H9 (cell line): Measurements from ENCODE around the gene SGIP1. TPM values are rescaled to one million over a fixed set of nuclear protein-coding genes. Genes with fewer than 3 reads are reported as not detected.

Experiments used
- DNase-seq: peaks from one replicate; pipeline ENCODE4 v3.0.0-alpha.2; 2017
- H2AFZ ChIP-seq: one replicate; pipeline ENCODE4 v1.6.1; 2013; ENCODE audit warnings: mild to moderate bottlenecking, low read length, control low read depth, moderate library complexity
- H2AK5ac ChIP-seq: 2 replicates; pipeline ENCODE4 v1.6.1; 2013; ENCODE audit warnings: low read length, control low read depth, mixed read lengths; ENCODE audit not compliant: insufficient read length
- H2BK120ac ChIP-seq: one replicate; pipeline ENCODE4 v1.6.1; 2013; ENCODE audit warnings: low read depth, mild to moderate bottlenecking, low read length, control low read depth, inconsistent platforms; ENCODE audit not compliant: poor library complexity, severe bottlenecking
- H2BK12ac ChIP-seq: 2 replicates; pipeline ENCODE4 v1.6.1; 2013; ENCODE audit warnings: low read length, control low read depth, mixed read lengths, low read depth; ENCODE audit not compliant: insufficient read length
- H2BK15ac ChIP-seq: 2 replicates; pipeline ENCODE4 v1.6.1; 2013; ENCODE audit warnings: low read depth, low read length, control low read depth
- H2BK20ac ChIP-seq: one replicate; pipeline ENCODE4 v1.6.1; 2013; ENCODE audit warnings: low read depth, mild to moderate bottlenecking, low read length, control low read depth, inconsistent platforms; ENCODE audit not compliant: poor library complexity, severe bottlenecking
- H2BK5ac ChIP-seq: 2 replicates; pipeline ENCODE4 v1.6.1; 2013; ENCODE audit warnings: low read length, control low read depth, mixed read lengths; ENCODE audit not compliant: insufficient read length
- H3K14ac ChIP-seq: 2 replicates; pipeline ENCODE4 v1.6.1; 2013; ENCODE audit warnings: low read length, control low read depth; ENCODE audit not compliant: insufficient read depth
- H3K18ac ChIP-seq: 2 replicates; pipeline ENCODE4 v1.6.1; 2013; ENCODE audit warnings: low read depth, mild to moderate bottlenecking, mixed read lengths, low read length, control low read depth; ENCODE audit not compliant: insufficient read length
- H3K23ac ChIP-seq: 2 replicates; pipeline ENCODE4 v1.6.1; 2013; ENCODE audit warnings: low read length, control low read depth, mixed read lengths, low read depth; ENCODE audit not compliant: insufficient read length
- H3K23me2 ChIP-seq: 2 replicates; pipeline ENCODE4 v1.6.1; 2013; ENCODE audit warnings: low read depth, mild to moderate bottlenecking, mixed read lengths, low read length, control low read depth; ENCODE audit not compliant: insufficient read length, poor library complexity, severe bottlenecking
- H3K27ac ChIP-seq: 2 replicates; pipeline ENCODE4 v1.5.1; 2013; ENCODE audit warnings: low read length, control low read depth, mixed read lengths, low read depth; ENCODE audit not compliant: insufficient read length
- H3K27me3 ChIP-seq: 2 replicates; pipeline ENCODE4 v1.6.1; 2013; ENCODE audit warnings: low read length, control low read depth, inconsistent platforms; ENCODE audit not compliant: insufficient read depth
- H3K4ac ChIP-seq: 2 replicates; pipeline ENCODE4 v1.6.1; 2013; ENCODE audit warnings: low read depth, mild to moderate bottlenecking, control low read depth, inconsistent platforms, low read length, moderate library complexity
- H3K4me1 ChIP-seq: 2 replicates; pipeline ENCODE4 v1.6.1; 2013; ENCODE audit warnings: low read length, control low read depth, inconsistent platforms; ENCODE audit not compliant: insufficient read depth
- H3K4me2 ChIP-seq: 2 replicates; pipeline ENCODE4 v1.6.1; 2013; ENCODE audit warnings: low read length, control low read depth, mixed read lengths; ENCODE audit not compliant: insufficient read length, insufficient read depth
- H3K56ac ChIP-seq: 2 replicates; pipeline ENCODE4 v1.6.1; 2013; ENCODE audit warnings: low read depth, mild to moderate bottlenecking, mixed read lengths, low read length, control low read depth; ENCODE audit not compliant: insufficient read length
- H3K79me1 ChIP-seq: 2 replicates; pipeline ENCODE4 v1.6.1; 2013; ENCODE audit warnings: low read depth, mild to moderate bottlenecking, moderate library complexity, low read length, control low read depth, inconsistent platforms; ENCODE audit not compliant: insufficient read depth, poor library complexity, severe bottlenecking
- H3K79me2 ChIP-seq: 2 replicates; pipeline ENCODE4 v1.6.1; 2013; ENCODE audit warnings: low read length, control low read depth, inconsistent platforms; ENCODE audit not compliant: insufficient read depth
- H3K9ac ChIP-seq: 2 replicates; pipeline ENCODE4 v1.6.1; 2013; ENCODE audit warnings: low read length, control low read depth, mixed read lengths; ENCODE audit not compliant: insufficient read length; ENCODE audit errors: extremely low read depth
- H3K9me3 ChIP-seq: one replicate; pipeline ENCODE4 v1.6.1; 2013; ENCODE audit warnings: low read depth, low read length, inconsistent platforms; ENCODE audit not compliant: control insufficient read depth
- H3T11ph ChIP-seq: one replicate; pipeline ENCODE4 v1.6.1; 2013; ENCODE audit warnings: mild to moderate bottlenecking, low read length, control low read depth, inconsistent platforms
- H4K20me1 ChIP-seq: one replicate; pipeline ENCODE4 v1.6.1; 2013; ENCODE audit not compliant: control insufficient read depth, insufficient read length, insufficient read depth
- H4K5ac ChIP-seq: 2 replicates; pipeline ENCODE4 v1.6.1; 2013; ENCODE audit warnings: low read depth, mild to moderate bottlenecking, mixed read lengths, low read length, control low read depth; ENCODE audit not compliant: insufficient read length
- H4K8ac ChIP-seq: replicated peaks from 2 replicates; pipeline ENCODE4 v1.6.1; 2013; ENCODE audit warnings: low read length, control low read depth, mixed read lengths, low read depth; ENCODE audit not compliant: insufficient read length
- H4K91ac ChIP-seq: 2 replicates; pipeline ENCODE4 v1.6.1; 2013; ENCODE audit warnings: low read depth, mild to moderate bottlenecking, moderate library complexity, mixed read lengths, low read length, control low read depth; ENCODE audit not compliant: insufficient read length
- H3K27ac Mint-ChIP-seq, 3 experiments: 2 replicates in 2 of 3; 3 replicates in 1 of 3; pipeline ENCODE4 v1.8.0; 2020 to 2021; ENCODE audit warnings: mixed read lengths in 3 of 3, mild to moderate bottlenecking in 1 of 3, moderate library complexity in 1 of 3
- H3K27me3 Mint-ChIP-seq: 2 replicates; pipeline ENCODE4 v1.8.0; 2021; ENCODE audit warnings: low read depth, mild to moderate bottlenecking, moderate library complexity, mixed read lengths
- H3K36me3 Mint-ChIP-seq, 3 experiments: 2 replicates in 2 of 3; 3 replicates in 1 of 3; pipeline ENCODE4 v1.8.0; 2020 to 2021; ENCODE audit warnings: low read depth in 3 of 3, mixed read lengths in 3 of 3; ENCODE audit not compliant: insufficient read depth in 1 of 3
- H3K4me1 Mint-ChIP-seq, 2 experiments: 2 replicates each; pipeline ENCODE4 v1.8.0; 2020; ENCODE audit warnings: mixed read lengths in 2 of 2
- H3K4me3 Mint-ChIP-seq, 2 experiments: 2 replicates in 1 of 2; 3 replicates in 1 of 2; pipeline ENCODE4 v1.8.0; 2020 to 2021; ENCODE audit warnings: mild to moderate bottlenecking in 2 of 2, mixed read lengths in 2 of 2, moderate library complexity in 1 of 2
- H3K9me3 Mint-ChIP-seq, 2 experiments: 2 replicates in 1 of 2; 3 replicates in 1 of 2; pipeline ENCODE4 v1.8.0; 2020; ENCODE audit warnings: mild to moderate bottlenecking in 2 of 2, mixed read lengths in 2 of 2, moderate library complexity in 1 of 2
- WGBS: extraction: QIAGEN DNeasy Blood & Tissue Kit; methylation state at CpG from one replicate; pipeline ENCODE4 v1.1.7; 2013; ENCODE audit warnings: missing lambda C conversion rate, low lambda C conversion rate, mixed read lengths; ENCODE audit not compliant: insufficient read length; ENCODE audit errors: extremely low coverage; 5-methylcytosine and 5-hydroxymethylcytosine counted together
- total RNA-seq: library from RNA; stranded (reverse); gene quantifications from 2 replicates; pipeline ENCODE4 v1.2.1, GENCODE V29; 2021
- TF ChIP-seq, protein P1 (sequence below): fragments of 200-600 bp; sonication (generic); conservative IDR thresholded peaks from 3 replicates; pipeline ENCODE4 v1.8.0; 2021; ENCODE audit warnings: antibody characterized with exemption, mild to moderate bottlenecking

The SGIP1 gene
- total RNA-seq, 1 experiment from 2014 or later: 1.5 TPM

DNA sequence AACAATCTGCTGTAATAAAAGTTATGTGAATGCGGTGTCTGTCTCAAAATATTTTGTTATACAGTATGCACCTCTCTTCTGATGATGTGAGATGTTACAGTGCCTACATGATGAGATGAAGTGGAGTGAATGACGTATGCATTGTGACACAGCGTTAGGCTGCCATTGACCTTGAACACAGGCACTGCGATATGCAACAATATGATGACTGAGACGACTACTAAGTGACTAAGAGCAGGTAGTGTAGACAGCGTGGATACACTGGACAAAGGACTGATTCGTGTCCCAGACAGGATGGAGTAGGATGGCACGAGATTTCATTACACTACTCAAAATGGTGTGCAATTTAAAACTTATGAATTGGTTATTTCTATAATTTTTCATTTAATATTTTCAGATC is 8.4 kb downstream of the SGIP1 start:
- Histone ChIP-seq H3K23ac (no peak overlapping the region), H3K27ac (no peak overlapping the region), H4K91ac (no peak overlapping the region), H3K4me2 (no peak overlapping the region), H2AFZ (no peak overlapping the region), H3K4me1 (peaks cover 5% of the 10 kb centered on the region), H2AK5ac (no peak overlapping the region), H4K5ac (no peak overlapping the region), H2BK120ac (no peak overlapping the region), H3K14ac (no peak overlapping the region), H2BK12ac (no peak overlapping the region), H4K20me1 (no peaks in the 10 kb centered on the region), H2BK15ac (no peak overlapping the region), H3K56ac (no peak overlapping the region), H3K18ac (no peak overlapping the region), H3K4ac (no peak overlapping the region), H3K23me2 (no peaks in the 10 kb centered on the region), H3T11ph (no peak overlapping the region), H3K27me3 (no peaks in the 10 kb centered on the region), H2BK5ac (no peak overlapping the region), H3K79me1 (no peaks in the 10 kb centered on the region), H3K9me3 (no peaks in the 10 kb centered on the region), H3K79me2 (no peaks in the 10 kb centered on the region), H4K8ac (no peak overlapping the region), H3K9ac (no peak overlapping the region), H2BK20ac (no peak overlapping the region)
- H3K27me3 Mint-ChIP-seq: no peaks in the 10 kb centered on the region
- H3K36me3 Mint-ChIP-seq: no peaks in the 10 kb centered on the region
- H3K27ac Mint-ChIP-seq: no peak overlapping the region
- TF ChIP-seq, protein P1, sequence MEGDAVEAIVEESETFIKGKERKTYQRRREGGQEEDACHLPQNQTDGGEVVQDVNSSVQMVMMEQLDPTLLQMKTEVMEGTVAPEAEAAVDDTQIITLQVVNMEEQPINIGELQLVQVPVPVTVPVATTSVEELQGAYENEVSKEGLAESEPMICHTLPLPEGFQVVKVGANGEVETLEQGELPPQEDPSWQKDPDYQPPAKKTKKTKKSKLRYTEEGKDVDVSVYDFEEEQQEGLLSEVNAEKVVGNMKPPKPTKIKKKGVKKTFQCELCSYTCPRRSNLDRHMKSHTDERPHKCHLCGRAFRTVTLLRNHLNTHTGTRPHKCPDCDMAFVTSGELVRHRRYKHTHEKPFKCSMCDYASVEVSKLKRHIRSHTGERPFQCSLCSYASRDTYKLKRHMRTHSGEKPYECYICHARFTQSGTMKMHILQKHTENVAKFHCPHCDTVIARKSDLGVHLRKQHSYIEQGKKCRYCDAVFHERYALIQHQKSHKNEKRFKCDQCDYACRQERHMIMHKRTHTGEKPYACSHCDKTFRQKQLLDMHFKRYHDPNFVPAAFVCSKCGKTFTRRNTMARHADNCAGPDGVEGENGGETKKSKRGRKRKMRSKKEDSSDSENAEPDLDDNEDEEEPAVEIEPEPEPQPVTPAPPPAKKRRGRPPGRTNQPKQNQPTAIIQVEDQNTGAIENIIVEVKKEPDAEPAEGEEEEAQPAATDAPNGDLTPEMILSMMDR: no peak
- no peak overlapping the region for H3K4me3 Mint-ChIP-seq
- H3K9me3 Mint-ChIP-seq: no peaks in the 10 kb centered on the region
- no CpG with 5 or more reads among the region's 8 CpGs for WGBS
- H3K4me1 Mint-ChIP-seq: peaks cover 10 to 19% of the 10 kb centered on the region in 2 experiments
- no peak for DNase-seq
